GM19452 (cell line): ENCODE measurements around the gene GAL3ST1.

ENCODE experiments used
- ATAC-seq: cut with Tn5 transposase; IDR thresholded peaks from one replicate; pipeline ENCODE4 v1.9.1; 2021; ENCODE audit not compliant: unreplicated experiment

Gene GAL3ST1

GRCh38 chr22:30537083-30537731 lies 37.3 kb downstream of the GAL3ST1 start:
- no peak for ATAC-seq

- ATAC-seq, result no peak
Observed at GRCh38 chr22:30535182-30535581, 39.3 kb downstream of the GAL3ST1 start.

DNA sequence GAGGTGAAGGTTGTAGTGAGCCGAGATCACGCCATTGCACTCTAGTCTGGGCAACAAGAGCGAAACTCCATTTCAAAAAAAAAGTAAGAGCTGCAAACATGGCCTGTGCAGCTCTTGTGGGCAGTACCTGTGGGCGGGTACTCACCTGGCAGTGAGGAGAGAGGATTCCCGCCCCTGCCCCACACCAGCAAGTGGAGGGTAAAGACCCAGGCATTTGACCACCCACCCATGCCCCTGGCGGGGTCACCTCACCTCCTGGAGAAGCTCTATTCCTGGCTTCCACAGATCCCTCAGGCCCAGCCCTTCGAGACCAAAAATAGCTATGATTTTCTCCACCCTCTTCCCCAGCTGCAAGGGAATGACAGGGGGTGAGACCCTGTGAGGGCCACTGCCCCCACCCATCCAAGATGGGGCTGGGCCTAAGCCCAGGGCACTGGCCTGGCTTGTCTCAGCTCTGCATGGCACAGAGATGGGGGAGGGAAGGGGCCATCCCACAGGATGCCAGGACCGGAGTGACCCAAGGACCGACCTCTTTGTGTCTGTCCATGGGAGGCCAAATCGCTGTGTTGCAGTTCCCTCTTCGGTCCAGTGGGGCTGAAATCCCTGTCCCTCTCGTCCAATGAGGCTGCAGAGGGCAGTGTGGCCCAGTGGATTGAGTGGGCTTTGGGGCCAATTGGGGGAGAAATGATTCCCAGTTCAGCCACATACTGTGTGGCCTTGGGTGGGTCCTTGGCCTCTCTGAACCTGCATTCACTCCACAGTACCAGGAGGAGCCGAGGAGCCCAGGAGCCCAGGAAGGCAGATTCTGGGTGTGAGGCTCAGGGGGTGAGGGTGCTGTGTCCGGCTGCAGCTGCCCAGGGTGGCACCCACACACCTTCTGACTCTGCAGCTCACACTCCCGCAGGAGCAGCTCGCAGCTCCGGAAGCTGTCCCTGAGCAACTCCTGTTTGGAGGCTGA lies 42.5 kb downstream of the GAL3ST1 start:
- no peak for ATAC-seq

DNA sequence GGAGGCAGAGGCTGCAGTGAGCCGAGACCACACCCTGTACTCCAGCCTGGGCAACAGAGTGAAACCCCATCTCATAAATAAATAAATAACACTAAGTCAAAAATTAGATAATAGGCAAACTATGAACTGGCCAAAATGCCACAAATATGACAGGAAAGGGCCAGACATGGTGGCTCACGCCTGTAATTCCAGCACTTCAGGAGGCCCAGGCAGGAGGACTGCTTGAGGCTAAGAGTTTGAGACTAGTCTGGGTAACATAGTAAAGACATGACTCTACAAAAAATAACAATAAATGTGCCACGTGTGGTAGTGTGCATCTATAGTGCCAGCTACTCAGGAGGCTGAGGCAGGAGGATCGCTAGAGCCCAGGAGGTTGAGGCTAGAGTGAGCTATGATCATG lies 47.8 kb downstream of the GAL3ST1 start:
- ATAC-seq, result no peak

- ATAC-seq, result no peak
Observed at GRCh38 chr22:30523646-30524489, 50.6 kb downstream of the GAL3ST1 start.

DNA sequence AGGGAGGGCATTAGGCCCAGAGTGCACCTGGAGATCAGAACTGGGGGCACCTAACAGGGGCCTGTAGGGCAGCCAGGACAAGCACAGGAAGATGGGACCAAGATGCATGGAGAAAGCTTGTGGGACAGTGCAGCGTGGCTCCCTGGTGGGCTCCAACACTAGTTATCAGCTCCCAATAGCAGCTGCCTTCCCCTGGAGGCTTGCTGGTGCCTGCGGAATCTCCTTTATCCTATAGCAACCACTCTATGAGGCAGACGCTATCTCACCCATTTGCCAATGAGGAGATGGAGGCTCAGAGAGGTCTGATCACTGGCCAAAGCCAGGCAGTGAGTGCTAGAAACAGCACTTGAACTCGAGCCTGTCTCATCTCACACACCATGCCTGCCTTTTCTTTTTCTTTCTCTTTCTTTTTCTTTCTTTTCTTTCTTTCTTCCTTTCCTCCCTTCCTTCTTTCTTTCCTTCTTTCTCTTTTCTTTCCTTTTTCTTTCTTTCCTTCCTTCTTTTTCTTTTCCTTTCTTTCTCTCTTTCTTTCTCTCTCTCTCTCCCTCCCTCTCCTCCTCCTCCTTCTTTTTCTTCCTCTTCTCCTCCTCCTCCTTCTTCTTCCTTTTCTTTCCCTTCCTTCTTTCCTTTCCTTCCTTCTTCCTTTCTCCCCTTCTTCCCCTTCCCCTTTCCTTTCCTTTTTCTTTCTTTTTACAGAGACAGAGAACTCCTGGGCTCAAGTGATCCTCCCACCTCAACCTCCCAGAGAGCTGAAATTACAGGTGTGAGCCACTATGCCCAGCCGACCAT lies 52.9 kb downstream of the GAL3ST1 start:
- ATAC-seq, result no peak

DNA sequence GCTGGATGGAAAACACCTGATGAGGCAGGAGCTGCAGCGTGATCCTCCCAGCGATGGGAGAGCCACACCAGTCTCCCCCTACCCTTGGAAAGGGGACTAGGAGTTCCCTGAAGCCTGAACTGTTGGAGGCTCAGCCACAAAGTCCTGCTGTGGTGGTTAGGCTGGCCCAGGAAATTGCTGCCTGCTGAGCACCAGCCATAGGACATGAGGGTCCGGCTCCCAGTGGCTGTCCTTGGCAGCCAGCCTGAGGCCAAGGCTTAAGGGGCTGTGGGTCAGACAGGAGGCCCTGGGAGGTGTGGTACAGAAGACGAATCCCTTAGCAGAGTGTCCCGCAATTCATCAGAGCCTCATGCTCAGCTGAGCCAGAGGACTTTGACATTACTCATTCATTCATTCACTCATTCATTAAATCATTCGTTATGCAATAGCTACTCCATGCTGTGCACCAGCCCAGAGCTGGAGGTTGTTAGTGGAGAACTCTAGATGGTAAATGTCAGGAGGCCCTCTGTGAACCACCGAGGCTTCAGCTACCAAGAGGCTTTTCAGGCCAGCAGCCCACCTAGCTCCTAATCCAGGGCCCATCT lies 54.5 kb downstream of the GAL3ST1 start:
- no peak for ATAC-seq

- no peak for ATAC-seq
Observed at GRCh38 chr22:30516731-30517130, 57.7 kb downstream of the GAL3ST1 start.

DNA sequence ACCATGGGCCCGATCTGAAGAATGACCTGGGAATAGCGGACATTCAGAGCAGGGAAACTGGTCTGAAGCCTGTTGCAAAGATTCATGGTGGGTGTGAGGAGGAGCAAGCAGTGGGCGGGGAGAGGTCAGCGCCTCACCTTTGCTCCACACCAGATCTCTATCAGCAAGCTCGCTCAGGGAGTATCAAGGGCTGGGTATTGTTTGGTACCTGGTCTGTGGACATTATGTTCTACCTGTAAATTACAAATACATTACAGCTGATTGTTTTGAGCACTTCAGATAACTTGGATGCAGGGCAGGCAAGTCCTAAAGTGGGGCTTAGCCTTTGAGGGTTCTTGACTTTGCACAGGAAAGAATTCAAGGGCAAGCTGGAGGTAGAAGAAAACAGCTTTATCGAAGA lies 58.2 kb downstream of the GAL3ST1 start:
- ATAC-seq, result no peak

GRCh38 chr22:30514252-30514651 lies 60.2 kb downstream of the GAL3ST1 start:
- ATAC-seq, result no peak

DNA sequence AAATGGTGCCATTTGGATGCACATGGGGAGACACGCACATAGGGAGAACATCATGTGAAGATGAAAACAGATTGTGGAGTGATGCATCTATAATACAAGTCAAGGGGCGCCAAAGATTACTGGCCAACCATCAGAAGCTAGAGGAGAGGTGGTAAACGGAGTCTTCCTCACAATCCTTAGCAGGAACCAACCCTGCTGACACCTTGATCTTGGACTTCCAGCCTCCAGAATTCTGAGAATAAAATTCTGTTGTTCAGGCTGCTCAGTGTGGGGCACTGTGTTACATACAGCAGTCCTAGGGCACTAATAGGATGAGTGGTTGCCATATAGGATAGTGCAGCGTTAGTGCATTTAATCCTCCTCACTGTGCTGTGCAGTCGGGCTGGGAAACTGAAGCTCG lies 61.0 kb downstream of the GAL3ST1 start:
- ATAC-seq, result no peak

DNA sequence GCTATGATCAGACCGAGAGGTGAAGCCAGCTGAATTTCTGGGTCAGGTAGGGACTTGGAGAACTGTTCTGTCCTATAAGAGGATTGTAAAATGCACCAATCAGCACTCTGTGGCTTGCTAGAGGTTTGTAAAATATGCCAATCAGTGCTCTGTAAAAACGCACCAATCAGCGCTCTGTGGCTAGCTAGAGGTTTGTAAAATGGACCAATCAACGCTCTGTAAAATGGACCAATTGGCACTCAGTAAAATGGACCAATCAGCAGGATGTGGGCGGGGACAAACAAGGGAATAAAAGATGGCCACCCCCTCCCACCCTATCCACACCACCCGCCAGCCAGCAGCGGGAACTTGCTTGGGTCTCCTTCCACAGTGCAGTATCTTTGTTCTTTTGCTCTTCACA lies 62.6 kb downstream of the GAL3ST1 start:
- ATAC-seq, result no peak

- no peak for ATAC-seq
Observed at GRCh38 chr22:30511109-30511508, 63.4 kb downstream of the GAL3ST1 start.

DNA sequence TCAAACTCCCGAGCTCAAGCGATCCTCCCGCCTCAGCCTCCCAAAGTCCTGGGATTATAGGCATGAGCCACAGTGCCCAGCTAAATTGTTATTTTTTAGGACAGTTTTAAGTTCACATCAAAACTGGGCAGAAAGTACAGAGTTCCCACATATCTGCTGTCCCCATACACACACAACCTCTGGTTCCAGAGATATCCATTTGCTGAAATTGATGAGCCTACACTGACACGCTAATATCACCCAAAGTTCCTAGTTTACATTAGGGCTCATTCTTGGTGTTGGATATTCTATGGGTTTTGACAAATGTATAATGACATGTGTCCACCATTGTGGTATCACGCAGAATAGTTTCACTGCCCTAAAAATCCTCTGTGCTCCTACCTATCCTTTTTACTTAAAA lies 66.2 kb downstream of the GAL3ST1 start:
- ATAC-seq, result no peak

DNA sequence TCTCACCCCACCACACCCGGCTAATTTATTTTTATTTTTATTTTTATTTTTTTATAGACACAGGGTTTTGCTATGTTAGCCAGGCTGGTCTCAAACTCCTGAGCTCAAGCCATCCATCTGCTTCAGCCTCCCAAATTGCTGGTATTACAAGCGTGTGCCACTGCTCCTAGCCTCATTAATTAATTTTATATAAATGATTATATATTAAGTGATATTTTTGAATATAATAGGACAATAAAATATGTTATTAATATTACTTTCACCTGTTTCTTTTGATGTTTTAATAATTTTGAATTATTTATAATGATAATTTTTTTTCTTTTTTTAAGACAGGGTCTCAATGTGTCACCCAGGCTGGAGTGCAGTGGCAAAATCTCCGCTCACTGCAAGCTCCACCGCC lies 66.8 kb downstream of the GAL3ST1 start:
- ATAC-seq, result no peak

- ATAC-seq, result no peak
Observed at GRCh38 chr22:30506507-30506968, 67.9 kb downstream of the GAL3ST1 start.
